AG04449 (cell line): ENCODE data around the gene SMIM8.

Experiments
- CTCF ChIA-PET: fragments of 350-600 bp; formaldehyde crosslinking; extraction: SDS; loops from one replicate; lab custom pipeline; 2021; ENCODE audit warnings: antibody characterized with exemption; lab: Yijun Ruan, JAX
- POLR2A ChIA-PET: fragments of 400-600, 350-600 bp; formaldehyde crosslinking; extraction: SDS; loops from one replicate; lab custom pipeline; 2020; ENCODE audit warnings: antibody characterized with exemption, inconsistent platforms; lab: Yijun Ruan, JAX
- DNase-seq: peaks from one replicate; pipeline ENCODE4 v3.0.0-alpha.2; 2010; ENCODE audit warnings: low read depth, low spot score
- H3K4me3 ChIP-seq: 2 replicates; pipeline ENCODE4 v1.5.1; 2011; ENCODE audit warnings: low read depth, mild to moderate bottlenecking, control low read depth, low read length
- CTCF ChIP-seq: IDR thresholded peaks from one replicate; pipeline ENCODE4 v1.5.1; 2011; ENCODE audit warnings: mild to moderate bottlenecking, moderate library complexity, low read length, control low read depth, inconsistent platforms; ENCODE audit not compliant: insufficient read depth; ENCODE audit errors: missing control alignments

The SMIM8 gene

GRCh38 chr6:87341158-87341557, 18.8 kb downstream of the SMIM8 start:
- no peak overlapping the region for H3K4me3 ChIP-seq
- ChIA-PET CTCF (no interaction called here), POLR2A (no interaction called here)
- no peak for DNase-seq
- no peak for TF ChIP-seq CTCF

DNA sequence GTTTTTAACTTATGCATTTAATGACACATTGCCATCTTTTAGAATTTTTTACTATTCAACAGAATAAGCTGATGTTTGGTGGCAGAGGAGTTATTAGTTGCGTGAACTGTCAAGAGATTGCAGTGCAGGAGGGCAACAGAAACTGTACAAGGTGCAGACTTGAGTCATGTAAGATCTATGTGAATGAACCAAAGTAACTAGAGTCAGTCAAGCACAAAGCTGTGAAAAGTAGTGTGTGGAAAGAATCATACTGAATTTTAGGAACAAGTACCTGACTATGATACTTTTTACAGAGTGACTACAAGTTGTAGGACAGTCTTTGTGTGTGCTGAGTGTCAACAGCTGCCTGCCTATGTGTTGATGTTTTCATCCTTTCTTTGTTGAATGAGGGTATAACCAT, 19.5 kb downstream of the SMIM8 start:
- TF ChIP-seq CTCF, result no peak
- no peak for DNase-seq
- CTCF ChIA-PET, result interaction anchor here (1.0 kb wide), 1 partner anchor 20 kb away, joined by 4 read pairs; no protein-coding TSS in a partner anchor
- H3K4me3 ChIP-seq, result no peak overlapping the region
- POLR2A ChIA-PET, result no interaction called here

DNA sequence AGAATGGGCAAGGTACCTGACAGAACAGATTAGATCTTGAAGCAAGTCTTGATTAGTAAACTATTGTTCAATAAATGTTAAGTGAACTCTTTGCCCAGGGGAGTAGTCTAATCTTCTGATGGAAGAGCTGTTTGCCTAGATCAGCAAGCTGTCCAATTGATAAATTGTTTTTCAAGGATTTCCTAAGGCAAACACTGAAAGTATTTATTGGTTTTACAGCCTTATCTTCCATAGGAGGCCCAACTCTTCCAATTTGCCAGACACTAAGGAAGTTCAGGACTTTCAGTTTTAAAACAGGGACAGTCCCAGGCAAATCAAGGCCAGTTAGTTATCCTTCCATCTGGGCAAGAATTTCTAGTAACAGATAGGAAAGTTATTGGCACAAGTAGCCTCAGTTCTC, 20.4 kb downstream of the SMIM8 start:
- CTCF ChIA-PET, result interaction anchor here (1.0 kb wide), 2 partner anchors 21 to 51 kb away, joined by 3 to 4 read pairs; no protein-coding TSS in a partner anchor

DNA sequence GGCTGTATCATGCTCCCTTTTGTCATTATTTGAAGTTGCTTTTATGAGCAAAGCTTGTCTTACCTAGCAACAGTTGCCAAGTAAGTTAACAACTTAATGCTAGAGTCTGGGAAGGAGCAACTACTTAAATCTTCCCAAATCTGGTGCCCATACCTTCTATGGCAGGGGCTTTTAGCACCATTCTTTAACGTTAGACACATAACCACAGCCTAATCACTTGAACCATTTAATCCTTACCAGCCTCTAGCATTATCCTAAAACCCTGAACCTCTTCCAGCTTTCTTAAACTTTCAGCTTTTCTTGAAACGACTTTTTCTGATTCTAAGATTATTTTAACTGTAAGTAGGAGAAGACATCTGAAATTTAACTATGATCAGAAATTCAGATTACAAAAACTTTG, 22.3 kb downstream of the SMIM8 start, which contains the start of gene C6orf163:
Gene C6orf163 (plus strand): TSS at position 83 of the 400 bp plus-strand sequence. CDS start 287 bp downstream, at position 370.
- TF ChIP-seq CTCF, result no peak
- no peak within 1 kb of the TSS for H3K4me3 ChIP-seq
- POLR2A ChIA-PET, result no interaction called here

More for the DNA sequence above, 20.4 kb downstream of the SMIM8 start:
- H3K4me3 ChIP-seq, result no peak overlapping the region
- POLR2A ChIA-PET, result no interaction called here
- no peak for DNase-seq
- TF ChIP-seq CTCF, result no peak

DNA sequence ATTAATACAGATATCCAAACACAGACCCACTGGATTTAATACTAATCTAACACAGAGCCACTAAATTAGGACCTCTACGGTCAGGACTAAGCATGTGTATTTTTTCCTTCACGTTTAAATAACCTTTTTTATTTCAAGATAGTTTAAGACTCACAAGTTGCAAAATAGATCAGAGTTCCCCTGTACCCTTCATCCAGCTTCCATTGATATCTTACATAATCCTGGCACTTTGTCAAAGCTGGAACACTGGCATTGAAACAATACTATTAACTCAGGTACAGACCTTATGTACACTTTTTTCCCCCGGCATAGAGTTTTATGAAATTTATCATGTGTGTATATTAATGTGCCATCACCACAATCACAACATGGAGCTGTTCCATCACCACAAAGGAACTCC, 24.3 kb downstream of the SMIM8 start:
- ChIA-PET CTCF (interaction anchor here (1.2 kb wide), 1 partner anchor 207 kb away, joined by 3 read pairs; no protein-coding TSS in a partner anchor), POLR2A (no interaction called here)
- no peak overlapping the region for H3K4me3 ChIP-seq
- no peak for TF ChIP-seq CTCF
- no peak for DNase-seq

More for the DNA sequence above, 22.3 kb downstream of the SMIM8 start, which contains the start of gene C6orf163:
- no peak for DNase-seq
- CTCF ChIA-PET, result no interaction called here

- POLR2A ChIA-PET, result interaction anchor here (0.5 kb wide), 1 partner anchor 224 kb away, joined by 3 read pairs; no protein-coding TSS in a partner anchor
- DNase-seq, result no peak
- no peak overlapping the region for H3K4me3 ChIP-seq
- CTCF ChIA-PET, result interaction anchor here (0.9 to 1.3 kb wide), 2 partner anchors 10 to 44 kb away, joined by 3 read pairs; no protein-coding TSS in a partner anchor
- no peak for TF ChIP-seq CTCF
These were observed 27.5 kb downstream of the SMIM8 start for GRCh38 chr6:87349896-87350295.
